NCI-H146 (cell line): Measurements from ENCODE around the gene PRDX5.

Source experiments
- DNase-seq: peaks from one replicate; lab custom pipeline; 2025; lab: John Stamatoyannopoulos, UW

Gene PRDX5

GRCh38 chr11:64290352-64291261 lies 27.3 kb upstream of the PRDX5 start:
- no peak for DNase-seq

DNA sequence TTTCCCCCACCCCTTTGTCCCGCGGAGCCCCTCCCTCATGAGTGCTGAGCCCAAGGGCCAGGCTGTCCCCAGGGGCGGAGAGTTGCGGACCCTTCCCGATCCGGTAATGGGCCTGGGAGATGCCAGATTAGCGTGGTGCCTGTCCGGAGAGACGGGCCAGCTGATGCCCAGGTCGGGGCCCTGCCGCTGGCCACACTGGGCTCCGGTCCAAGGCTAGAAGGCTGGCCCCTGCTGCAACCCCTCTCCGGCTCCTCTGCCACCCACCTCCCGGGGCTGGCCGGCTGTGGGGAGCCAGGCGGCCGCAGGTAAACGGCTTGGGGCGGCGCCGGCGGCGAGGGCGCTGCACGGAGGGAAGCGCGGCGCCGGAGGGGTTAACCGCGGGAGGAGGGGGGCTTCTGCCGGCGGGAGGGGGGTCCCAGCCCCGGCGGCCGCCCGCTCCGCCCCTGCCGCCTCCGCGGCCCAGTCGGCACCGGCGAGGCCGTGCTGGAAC lies 26.6 kb upstream of the PRDX5 start, which contains the start of gene KCNK4:
KCNK4 (plus strand) TSS at position 41 of the 490 bp plus-strand sequence. CDS start 1,717 bp downstream, outside the sequence.
- DNase-seq = no peak

DNA sequence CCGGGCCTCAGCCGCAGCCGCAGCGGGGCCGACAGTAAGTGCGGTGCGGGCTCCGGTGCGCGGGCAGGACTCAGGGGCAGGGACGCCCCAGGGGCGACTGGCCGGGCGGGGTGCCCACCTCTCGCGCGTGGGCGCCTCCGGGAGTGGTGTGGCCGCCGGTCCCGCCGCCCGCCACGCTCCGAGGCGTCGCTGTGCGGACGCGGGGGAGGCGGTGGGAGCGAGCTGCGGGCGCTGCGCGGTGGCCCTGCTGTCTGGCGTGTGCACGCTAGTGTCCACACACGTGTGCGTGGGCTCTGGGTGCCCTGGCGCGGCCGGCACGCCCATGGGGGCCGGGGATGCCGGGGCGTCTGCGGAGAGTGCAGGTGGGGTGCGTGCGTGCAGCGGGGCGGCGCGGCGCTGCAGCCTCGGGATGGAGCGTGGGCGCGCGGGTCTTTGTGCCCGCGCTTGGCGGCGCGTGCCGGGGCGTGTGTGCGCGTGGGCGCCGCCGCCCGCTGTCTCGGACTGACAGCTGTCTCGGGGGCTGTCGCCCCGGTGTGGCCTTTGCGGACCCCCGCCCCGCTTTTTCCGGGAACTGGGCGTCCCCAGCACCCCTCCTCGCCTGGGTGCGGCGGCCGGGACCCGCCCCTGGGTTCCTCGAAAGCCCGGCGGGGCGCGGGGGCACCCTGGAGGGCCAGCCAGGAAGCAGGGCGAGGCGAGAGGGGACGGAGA lies 26.0 kb upstream of the PRDX5 start:
- DNase-seq = no peak

- no peak for DNase-seq
Measured at GRCh38 chr11:64292460-64293254, 25.3 kb upstream of the PRDX5 start.

GRCh38 chr11:64294774-64295173 lies 23.1 kb upstream of the PRDX5 start:
- no peak for DNase-seq

GRCh38 chr11:64295760-64296159 lies 22.2 kb upstream of the PRDX5 start:
- DNase-seq = no peak

DNA sequence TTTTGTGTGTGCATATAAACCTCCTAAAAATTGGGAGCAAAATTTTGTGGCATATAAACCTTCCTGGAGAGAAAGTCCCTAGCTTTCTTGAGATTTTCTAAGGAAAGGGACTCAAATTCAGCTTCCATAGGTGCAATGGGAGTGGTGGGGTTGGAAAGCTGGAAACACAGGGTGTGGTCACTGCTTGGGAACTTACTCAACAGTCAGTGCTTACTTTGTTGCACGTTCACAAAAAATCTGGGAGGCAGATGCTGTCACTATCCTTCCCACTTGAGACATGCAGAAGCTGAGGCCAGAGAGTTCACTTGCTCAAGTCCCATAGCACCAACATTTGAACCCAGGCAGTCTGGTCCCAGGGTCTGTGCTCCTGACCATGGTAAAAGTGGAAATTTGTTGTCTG lies 21.7 kb upstream of the PRDX5 start:
- DNase-seq = no peak

DNA sequence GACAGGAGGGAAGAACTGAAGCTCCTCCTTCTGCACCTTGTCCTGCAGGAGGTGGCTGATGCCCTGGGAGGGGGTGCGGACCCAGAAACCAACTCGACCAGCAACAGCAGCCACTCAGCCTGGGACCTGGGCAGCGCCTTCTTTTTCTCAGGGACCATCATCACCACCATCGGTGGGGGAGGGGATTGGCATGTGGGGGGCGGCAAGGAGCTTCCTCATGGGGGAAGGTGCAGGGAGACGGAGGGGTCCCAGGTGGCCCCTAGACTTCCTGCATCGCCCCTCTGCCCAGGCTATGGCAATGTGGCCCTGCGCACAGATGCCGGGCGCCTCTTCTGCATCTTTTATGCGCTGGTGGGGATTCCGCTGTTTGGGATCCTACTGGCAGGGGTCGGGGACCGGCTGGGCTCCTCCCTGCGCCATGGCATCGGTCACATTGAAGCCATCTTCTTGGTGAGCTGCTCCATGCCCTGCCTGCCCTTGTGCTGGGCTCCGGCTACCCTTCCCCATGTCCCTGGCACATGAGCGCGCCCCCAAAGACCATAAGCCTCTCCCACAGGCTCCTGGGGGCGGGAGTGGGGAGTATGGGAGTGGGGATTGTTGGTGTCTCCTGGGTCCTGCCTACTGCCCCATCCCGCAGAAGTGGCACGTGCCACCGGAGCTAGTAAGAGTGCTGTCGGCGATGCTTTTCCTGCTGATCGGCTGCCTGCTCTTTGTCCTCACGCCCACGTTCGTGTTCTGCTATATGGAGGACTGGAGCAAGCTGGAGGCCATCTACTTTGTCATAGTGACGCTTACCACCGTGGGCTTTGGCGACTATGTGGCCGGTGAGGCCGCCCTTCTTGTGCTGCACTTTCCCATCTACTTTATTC lies 20.9 kb upstream of the PRDX5 start:
- no peak for DNase-seq

GRCh38 chr11:64297699-64298358 lies 20.1 kb upstream of the PRDX5 start:
- DNase-seq = no peak

- DNase-seq = no peak
Measured at GRCh38 chr11:64298966-64299846, 18.7 kb upstream of the PRDX5 start.

GRCh38 chr11:64299847-64300648 lies 17.9 kb upstream of the PRDX5 start, which contains the start of gene CATSPERZ:
Gene CATSPERZ, plus strand, starts transcription at chr11:64300358. Its CDS starts 53 bp downstream, at chr11:64300411.
- no peak for DNase-seq

DNA sequence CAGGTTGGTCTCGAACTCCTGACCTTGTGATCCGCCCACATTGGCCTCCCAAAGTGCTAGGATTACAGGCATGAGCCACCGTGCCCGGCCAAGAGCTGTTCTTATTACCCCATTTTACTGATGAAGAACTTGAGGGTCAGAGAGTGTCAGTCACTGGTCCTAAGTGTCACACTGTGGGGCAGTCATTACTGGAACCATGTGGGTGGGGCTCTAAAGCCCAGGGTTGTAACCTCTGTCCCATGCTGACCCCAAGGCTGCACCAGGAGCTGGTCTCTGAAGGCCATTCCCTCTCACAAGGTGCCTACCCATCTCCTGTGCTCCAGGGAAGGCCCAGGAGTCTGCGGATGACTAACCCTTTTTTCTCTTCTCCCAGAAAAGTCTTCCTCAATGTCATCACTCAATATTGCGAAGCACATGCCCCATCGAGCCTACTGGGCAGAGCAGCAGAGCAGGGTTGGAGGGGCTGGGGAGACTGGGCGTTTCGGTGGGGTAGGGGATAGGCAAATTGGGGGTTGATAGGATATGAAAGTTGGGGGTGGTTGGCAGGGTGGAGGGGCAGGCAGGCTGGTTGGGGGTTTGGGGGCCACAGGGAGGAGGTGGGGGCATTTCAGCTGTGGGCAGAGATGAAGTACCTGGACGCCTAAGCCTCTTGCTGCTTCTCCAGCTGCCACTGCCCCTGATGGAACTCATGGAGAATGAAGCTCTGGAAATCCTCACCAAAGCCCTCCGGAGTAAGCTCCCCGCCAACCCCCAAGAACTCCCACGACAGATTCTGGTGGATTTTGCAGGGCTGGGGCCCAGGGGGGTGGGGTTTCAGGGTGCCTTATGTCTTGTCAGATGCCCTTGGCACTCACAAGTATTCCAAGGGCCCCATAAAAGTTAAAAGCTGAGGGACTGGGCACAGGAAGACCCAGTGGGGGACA lies 14.6 kb upstream of the PRDX5 start:
- DNase-seq = no peak

GRCh38 chr11:64304032-64304315 lies 13.9 kb upstream of the PRDX5 start:
- no peak for DNase-seq

DNA sequence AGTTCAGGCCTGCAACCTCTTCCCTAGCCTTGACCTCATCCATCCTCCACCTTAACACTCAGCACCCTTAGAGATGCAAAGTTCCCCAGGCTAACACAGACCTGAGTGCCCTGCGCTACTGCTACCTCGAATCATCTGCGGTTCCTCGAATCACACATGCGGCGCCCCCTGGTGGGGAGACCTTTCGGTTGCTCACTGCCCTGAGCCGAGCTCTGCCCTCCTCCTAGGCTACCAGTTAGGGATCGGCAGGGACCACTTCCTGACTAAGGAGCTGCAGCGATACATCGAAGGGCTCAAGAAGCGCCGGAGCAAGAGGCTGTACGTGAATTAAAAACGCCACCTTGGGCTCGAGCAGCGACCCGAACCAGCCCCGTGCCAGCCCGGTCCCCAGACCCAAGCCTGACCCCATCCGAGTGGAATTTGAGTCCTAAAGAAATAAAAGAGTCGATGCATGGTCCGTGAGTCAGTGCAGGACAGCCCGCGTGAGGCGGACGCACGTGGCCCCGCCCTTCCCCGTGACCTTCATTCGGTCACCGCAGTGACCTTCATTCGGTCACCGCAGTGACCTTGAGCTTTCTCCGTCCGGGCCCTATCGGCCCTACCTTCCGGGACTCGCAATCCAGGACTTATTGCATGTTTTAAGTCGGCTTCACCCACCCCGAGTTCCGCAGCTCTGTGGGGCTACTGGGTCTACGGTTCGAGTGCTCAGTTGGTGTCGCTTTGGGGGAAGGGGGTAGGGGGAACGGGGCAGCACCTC lies 13.4 kb upstream of the PRDX5 start:
- peak; percentile 90 for DNase-seq

- peak; percentile 100 for DNase-seq
Measured at GRCh38 chr11:64305075-64305690, 12.7 kb upstream of the PRDX5 start, which contains the start of gene ESRRA. Gene ESRRA, plus strand, starts transcription at chr11:64305524. Its CDS starts 1,656 bp downstream, at chr11:64307180.
